Measurements from ENCODE around the gene SRRD. TPM values are rescaled to one million over a fixed set of nuclear protein-coding genes. Genes with fewer than 3 reads are reported as not detected.
A peak's percentile ranks its signal among the peaks of the same experiment; 100 is the strongest.

Gene SRRD
- total and polyA plus RNA-seq, 2 of the 13 experiments (the other 11 are each of a cell fraction or from before 2014, with no cell fraction given): 22.8 to 36.6 TPM

GRCh38 chr22:26483439-26484359 lies at the start of gene SRRD, which contains the start of gene HPS4 (continued):
- TF ChIP-seq ZMYM4 (CRISPR knock-in tag; IDR thresholded peaks at IDR 0.05) (peak; percentile 89), GPN1 (CRISPR knock-in tag; IDR thresholded peaks at IDR 0.05; ENCODE audit: borderline replicate concordance) (no peak), ZKSCAN5 (CRISPR knock-in tag; IDR thresholded peaks at IDR 0.05) (no peak), FOXP1 (IDR thresholded peaks at IDR 0.05) (no peak), FOXP1 (CRISPR knock-in tag; IDR thresholded peaks at IDR 0.05) (no peak), ZBTB38 (CRISPR knock-in tag; IDR thresholded peaks at IDR 0.05) (peak; percentile 72; the same call in 1 of the 2 replicates), HMGXB4 (CRISPR knock-in tag; IDR thresholded peaks at IDR 0.05; ENCODE audit: borderline replicate concordance in 1 of 2, low read depth in 1 of 2) (peak; percentile 63 to 88), TBP (CRISPR knock-in tag; IDR thresholded peaks at IDR 0.05) (peak; percentile 78; the same call in 1 of the 2 replicates), ZNF549 (CRISPR knock-in tag; IDR thresholded peaks at IDR 0.05) (no peak), GMEB2 (CRISPR knock-in tag; IDR thresholded peaks at IDR 0.05; ENCODE audit: low read depth) (peak; percentile 81), ZNF333 (CRISPR knock-in tag; IDR thresholded peaks at IDR 0.05; ENCODE audit: borderline replicate concordance) (no peak), ZNF557 (CRISPR knock-in tag; IDR thresholded peaks at IDR 0.05) (no peak), STAT5B (CRISPR knock-in tag; IDR thresholded peaks at IDR 0.05) (no peak), GPBP1L1 (CRISPR knock-in tag; IDR thresholded peaks at IDR 0.05) (no peak), DNMT3B (CRISPR knock-in tag; conservative IDR thresholded peaks at IDR 0.05) (no peak; the same call in 1 of the 2 replicates), RFXANK (CRISPR knock-in tag; IDR thresholded peaks at IDR 0.05) (no peak), PAX8 (CRISPR knock-in tag; IDR thresholded peaks at IDR 0.05; ENCODE audit: borderline replicate concordance) (no peak; the same call in 1 of the 2 replicates), ZFP37 (CRISPR knock-in tag; IDR thresholded peaks at IDR 0.05; ENCODE audit: borderline replicate concordance) (peak; percentile 75; the same call in 1 of the 2 replicates), ZNF713 (CRISPR knock-in tag; IDR thresholded peaks at IDR 0.05) (no peak; the same call in 1 of the 2 replicates), EED (CRISPR knock-in tag; IDR thresholded peaks at IDR 0.05) (peak; percentile 74), SNAPC2 (CRISPR knock-in tag; IDR thresholded peaks at IDR 0.05) (no peak; the same call in 1 of the 2 replicates), ZBTB34 (CRISPR knock-in tag; IDR thresholded peaks at IDR 0.05) (no peak), TEF (CRISPR knock-in tag; IDR thresholded peaks at IDR 0.05) (0 out of 2 replicates have a peak, but pooled peaks have one; percentile 42), ZNF451 (CRISPR knock-in tag; IDR thresholded peaks at IDR 0.05) (no peak)
